ENCODE results near the gene PLD4.

Gene PLD4

GRCh38 chr14:104935026-104935650, 10.5 kb downstream of the PLD4 start:
- H3K9me3 ChIP-seq (ENCODE audit: control insufficient read depth, insufficient read depth, low read length), result no peaks in the 10 kb centered on the region
- peaks cover 7% of the 10 kb centered on the region; the same call in 1 of the 2 replicates for H3K4me1 ChIP-seq (ENCODE audit: control insufficient read depth, low read length)
- peaks cover 3% of the 10 kb centered on the region; the same call in 1 of the 2 replicates for H3F3A ChIP-seq (ENCODE audit: control insufficient read depth, insufficient read depth)
- H3K27ac ChIP-seq (ENCODE audit: low read depth, low read length), result no peak overlapping the region
- H3K27me3 ChIP-seq (ENCODE audit: control insufficient read depth, low read length), result peaks cover 32% of the 10 kb centered on the region
- TF ChIP-seq EZH2phosphoT487 (IDR thresholded peaks at IDR 0.05; ENCODE audit: borderline replicate concordance, low read length), result no peak
- TF ChIP-seq, protein P1, sequence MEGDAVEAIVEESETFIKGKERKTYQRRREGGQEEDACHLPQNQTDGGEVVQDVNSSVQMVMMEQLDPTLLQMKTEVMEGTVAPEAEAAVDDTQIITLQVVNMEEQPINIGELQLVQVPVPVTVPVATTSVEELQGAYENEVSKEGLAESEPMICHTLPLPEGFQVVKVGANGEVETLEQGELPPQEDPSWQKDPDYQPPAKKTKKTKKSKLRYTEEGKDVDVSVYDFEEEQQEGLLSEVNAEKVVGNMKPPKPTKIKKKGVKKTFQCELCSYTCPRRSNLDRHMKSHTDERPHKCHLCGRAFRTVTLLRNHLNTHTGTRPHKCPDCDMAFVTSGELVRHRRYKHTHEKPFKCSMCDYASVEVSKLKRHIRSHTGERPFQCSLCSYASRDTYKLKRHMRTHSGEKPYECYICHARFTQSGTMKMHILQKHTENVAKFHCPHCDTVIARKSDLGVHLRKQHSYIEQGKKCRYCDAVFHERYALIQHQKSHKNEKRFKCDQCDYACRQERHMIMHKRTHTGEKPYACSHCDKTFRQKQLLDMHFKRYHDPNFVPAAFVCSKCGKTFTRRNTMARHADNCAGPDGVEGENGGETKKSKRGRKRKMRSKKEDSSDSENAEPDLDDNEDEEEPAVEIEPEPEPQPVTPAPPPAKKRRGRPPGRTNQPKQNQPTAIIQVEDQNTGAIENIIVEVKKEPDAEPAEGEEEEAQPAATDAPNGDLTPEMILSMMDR (IDR thresholded peaks at IDR 0.05; ENCODE audit: low read depth, low read length, poor library complexity, severe bottlenecking), result peak; percentile 4
- no peaks in the 10 kb centered on the region for H3K79me2 ChIP-seq (ENCODE audit: control insufficient read depth, low read length)
- no peaks in the 10 kb centered on the region for H4K20me1 ChIP-seq (ENCODE audit: control insufficient read depth, insufficient read depth, low read depth, low read length)
- H3K4me3 ChIP-seq (ENCODE audit: low read length), result no peak overlapping the region
- H3K9me2 ChIP-seq (replicated peaks; ENCODE audit: control insufficient read depth, low read length), result no peaks in the 10 kb centered on the region
- H3K4me2 ChIP-seq (ENCODE audit: low read length), result no peak overlapping the region
- H3K36me3 ChIP-seq (ENCODE audit: control insufficient read depth, low read length), result no peaks in the 10 kb centered on the region

- peaks cover 38% of the 10 kb centered on the region for H3K27me3 ChIP-seq (ENCODE audit: control insufficient read depth, low read length)
- TF ChIP-seq, protein P1 (IDR thresholded peaks at IDR 0.05; ENCODE audit: low read depth, low read length, poor library complexity, severe bottlenecking), result no peak
- no peak for TF ChIP-seq EZH2phosphoT487 (IDR thresholded peaks at IDR 0.05; ENCODE audit: borderline replicate concordance, low read length)
- no peak overlapping the region for H3K27ac ChIP-seq (ENCODE audit: low read depth, low read length)
- no peaks in the 10 kb centered on the region; the same call in 1 of the 2 replicates for H4K20me1 ChIP-seq (ENCODE audit: control insufficient read depth, insufficient read depth, low read depth, low read length)
- H3K4me3 ChIP-seq (ENCODE audit: low read length), result no peak overlapping the region
- H3K36me3 ChIP-seq (ENCODE audit: control insufficient read depth, low read length), result no peaks in the 10 kb centered on the region
- no peaks in the 10 kb centered on the region for H3F3A ChIP-seq (ENCODE audit: control insufficient read depth, insufficient read depth)
- H3K9me2 ChIP-seq (replicated peaks; ENCODE audit: control insufficient read depth, low read length), result no peaks in the 10 kb centered on the region
- H3K4me1 ChIP-seq (ENCODE audit: control insufficient read depth, low read length), result peaks cover 7% of the 10 kb centered on the region; the same call in 1 of the 2 replicates
- no peak overlapping the region for H3K4me2 ChIP-seq (ENCODE audit: low read length)
- H3K9me3 ChIP-seq (ENCODE audit: control insufficient read depth, insufficient read depth, low read length), result no peaks in the 10 kb centered on the region
- H3K79me2 ChIP-seq (ENCODE audit: control insufficient read depth, low read length), result no peaks in the 10 kb centered on the region
Measured at GRCh38 chr14:104935955-104936354, 11.3 kb downstream of the PLD4 start.

- peaks cover 38% of the 10 kb centered on the region for H3K27me3 ChIP-seq (ENCODE audit: control insufficient read depth, low read length)
- H3K4me1 ChIP-seq (ENCODE audit: control insufficient read depth, low read length), result peaks cover 7% of the 10 kb centered on the region; the same call in 1 of the 2 replicates
- H3F3A ChIP-seq (ENCODE audit: control insufficient read depth, insufficient read depth), result no peaks in the 10 kb centered on the region
- H3K9me2 ChIP-seq (replicated peaks; ENCODE audit: control insufficient read depth, low read length), result no peaks in the 10 kb centered on the region
- no peak overlapping the region for H3K27ac ChIP-seq (ENCODE audit: low read depth, low read length)
- H4K20me1 ChIP-seq (ENCODE audit: control insufficient read depth, insufficient read depth, low read depth, low read length), result no peaks in the 10 kb centered on the region; the same call in 1 of the 2 replicates
- H3K4me2 ChIP-seq (ENCODE audit: low read length), result no peak overlapping the region
- no peak overlapping the region for H3K4me3 ChIP-seq (ENCODE audit: low read length)
- TF ChIP-seq, protein P1 (IDR thresholded peaks at IDR 0.05; ENCODE audit: low read depth, low read length, poor library complexity, severe bottlenecking), result no peak
- TF ChIP-seq EZH2phosphoT487 (IDR thresholded peaks at IDR 0.05; ENCODE audit: borderline replicate concordance, low read length), result no peak
- H3K9me3 ChIP-seq (ENCODE audit: control insufficient read depth, insufficient read depth, low read length), result no peaks in the 10 kb centered on the region
- no peaks in the 10 kb centered on the region for H3K79me2 ChIP-seq (ENCODE audit: control insufficient read depth, low read length)
- no peaks in the 10 kb centered on the region for H3K36me3 ChIP-seq (ENCODE audit: control insufficient read depth, low read length)
Measured at GRCh38 chr14:104936361-104937155, 11.9 kb downstream of the PLD4 start.
